Measurements from ENCODE around the gene ARFGAP2. TPM values are rescaled to one million over a fixed set of nuclear protein-coding genes. Genes with fewer than 3 reads are reported as not detected.

Gene ARFGAP2
- total and polyA plus RNA-seq, 9 of the 15 experiments (the other 6 are each of a cell fraction or from before 2014, with no cell fraction given): 29.1 to 140 (median 90.1) TPM

DNA sequence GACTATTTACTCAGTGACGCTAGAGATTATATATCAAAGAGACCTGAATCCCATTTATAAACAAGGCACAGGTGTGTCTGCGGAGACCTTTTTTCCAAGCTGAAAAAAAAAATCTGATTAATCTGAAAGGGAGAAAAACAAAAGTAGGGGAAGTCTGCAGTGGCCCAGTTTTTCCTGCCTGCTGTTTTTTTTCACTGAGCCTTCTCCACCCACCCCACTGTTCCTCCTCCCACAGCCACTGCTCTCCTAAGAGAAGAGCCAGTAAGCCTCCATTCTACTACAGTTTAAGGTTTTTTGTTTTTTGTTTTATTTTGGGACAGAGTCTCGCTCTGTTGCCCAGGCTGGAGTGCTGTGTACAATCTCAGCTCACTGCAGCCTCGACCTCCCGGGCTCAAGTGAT is 18.4 kb downstream of the ARFGAP2 start:
- no peak overlapping the region for H3K4me2 ChIP-seq (ENCODE audit: insufficient read depth, low read length)
- ChIA-PET CTCF (ENCODE audit: low intra/inter-chr PET ratio) (interaction anchor here (0.6 to 1.1 kb wide), 2 partner anchors 8 to 340 kb away, joined by 3 read pairs; no protein-coding TSS in a partner anchor), POLR2A (interaction anchor here (0.6 to 1.4 kb wide), 5 partner anchors 9 to 299 kb away, joined by 3 to 7 read pairs (median 4); no protein-coding TSS in a partner anchor)
- in situ Hi-C loops (cut with MboI) (no loop called here), intact Hi-C loops (cut with micrococcal nuclease) (no loop called here)
- peaks cover 6% of the 10 kb centered on the region; the same call in 2 of the 3 replicates for H3K36me3 ChIP-seq (ENCODE audit: control insufficient read depth, insufficient read depth, low read length)
- TF ChIP-seq PTTG1 (tag; IDR thresholded peaks at IDR 0.05; ENCODE audit: low read depth): no peak
- TF ChIP-seq ZFP30 (CRISPR knock-in tag; IDR thresholded peaks at IDR 0.05; ENCODE audit: borderline replicate concordance): no peak
- TF ChIP-seq CEBPG (CRISPR knock-in tag; IDR thresholded peaks at IDR 0.05): no peak
- TF ChIP-seq CEBPG (tag; conservative IDR thresholded peaks at IDR 0.05 in 1 of 2, IDR thresholded peaks at IDR 0.05 in 1 of 2): no peak
- no peak for TF ChIP-seq BCOR (IDR thresholded peaks at IDR 0.05)
- no peak for TF ChIP-seq TCF3 (CRISPR knock-in tag; IDR thresholded peaks at IDR 0.05)
- no peak for TF ChIP-seq TAF15 (IDR thresholded peaks at IDR 0.05; ENCODE audit: low read depth, low read length)
- TF ChIP-seq CBFA2T2 (conservative IDR thresholded peaks at IDR 0.05): no peak
- TF ChIP-seq, protein P1, sequence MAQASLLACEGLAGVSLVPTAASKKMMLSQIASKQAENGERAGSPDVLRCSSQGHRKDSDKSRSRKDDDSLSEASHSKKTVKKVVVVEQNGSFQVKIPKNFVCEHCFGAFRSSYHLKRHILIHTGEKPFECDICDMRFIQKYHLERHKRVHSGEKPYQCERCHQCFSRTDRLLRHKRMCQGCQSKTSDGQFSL (CRISPR knock-in tag; IDR thresholded peaks at IDR 0.05): no peak
- TF ChIP-seq, protein P1 (tag; IDR thresholded peaks at IDR 0.05): no peak
- peaks cover 2% of the 10 kb centered on the region for H3K9me1 ChIP-seq (ENCODE audit: control insufficient read depth, insufficient read depth, low read length)
- ATAC-seq (no peak), FAIRE-seq (no peak), DNase-seq (ENCODE audit: extremely low read depth in 1 of 4, low spot score in 3 of 4) (no peak)
- H4K20me1 ChIP-seq (replicated peaks; ENCODE audit: control insufficient read depth, insufficient read depth, low read length): peaks cover 31% of the 10 kb centered on the region
- H3K27me3 ChIP-seq (ENCODE audit: control insufficient read depth in 2 of 2, insufficient read depth in 2 of 2, low read length in 2 of 2): no peaks in the 10 kb centered on the region
- no peak overlapping the region for H3K4me3 ChIP-seq
- H3K4me1 ChIP-seq (replicated peaks in 1 of 2; ENCODE audit: control insufficient read depth in 2 of 2, insufficient read depth in 2 of 2, low read length in 2 of 2): peaks cover 0 to 17% of the 10 kb centered on the region in 2 experiments; a peak in 2 of 5 replicates
- H3K79me2 ChIP-seq (ENCODE audit: control insufficient read depth, insufficient read depth, low read length): no peaks in the 10 kb centered on the region
- no TSS peak for BruUV-seq (replicated peaks)
- H3K9ac ChIP-seq (ENCODE audit: insufficient read depth in 1 of 2, low read depth in 2 of 2, low read length in 2 of 2): no peak overlapping the region
- 49% methylated on average over 5 of the region's 5 CpGs for WGBS (ENCODE audit: insufficient coverage, low coverage, missing lambda C conversion rate)
- no peak overlapping the region for H2AFZ ChIP-seq (ENCODE audit: low read depth, low read length)
- no peak overlapping the region for H3K27ac ChIP-seq (ENCODE audit: extremely low read depth, low read depth, low read length)
- no peaks in the 10 kb centered on the region for H3K9me3 ChIP-seq (replicated peaks; ENCODE audit: control insufficient read depth, insufficient read depth, low read depth, low read length)
